WTC11 (cell line): ENCODE results near the gene ARSB. TPM values are rescaled to one million over a fixed set of nuclear protein-coding genes. Genes with fewer than 3 reads are reported as not detected.

Experiments
- ATAC-seq: fragments of 200-7000 bp; cut with Tn5 transposase; 2 replicates; pipeline ENCODE4 v1.10.0; 2021; ENCODE audit warnings: mild to moderate bottlenecking, moderate library complexity
- CTCF ChIA-PET: fragments of 300-600 bp; sonication (Branson Sonifier 250); formaldehyde crosslinking; loops from one replicate; lab custom pipeline; 2021; ENCODE audit warnings: antibody characterized with exemption; lab: Charles Lee
- POLR2A ChIA-PET: fragments of 350-600 bp; sonication (Branson Sonifier 250); formaldehyde crosslinking; loops from one replicate; lab custom pipeline; 2021; ENCODE audit warnings: antibody characterized with exemption; lab: Charles Lee
- DNase-seq: peaks from one replicate; pipeline ENCODE4 v3.0.0; 2021; ENCODE audit warnings: low spot score
- H3K27ac Mint-ChIP-seq: 2 replicates; pipeline ENCODE4 v1.8.0; 2021; ENCODE audit warnings: mixed read lengths
- H3K27me3 Mint-ChIP-seq: 2 replicates; pipeline ENCODE4 v1.8.0; 2021; ENCODE audit warnings: low read depth, mild to moderate bottlenecking, moderate library complexity, mixed read lengths
- H3K36me3 Mint-ChIP-seq: 2 replicates; pipeline ENCODE4 v1.8.0; 2021; ENCODE audit warnings: mixed read lengths
- H3K4me1 Mint-ChIP-seq: 2 replicates; pipeline ENCODE4 v1.8.0; 2022; ENCODE audit warnings: mixed read lengths
- H3K4me3 Mint-ChIP-seq: 2 replicates; pipeline ENCODE4 v1.8.0; 2021; ENCODE audit warnings: mild to moderate bottlenecking, moderate library complexity, mixed read lengths
- H3K9me3 Mint-ChIP-seq: 2 replicates; pipeline ENCODE4 v1.8.0; 2021; ENCODE audit warnings: mixed read lengths
- ATF1 ChIP-seq: sonication (generic); formaldehyde crosslinking; IDR thresholded peaks from 2 replicates; pipeline ENCODE4 v1.8.1; 2023; ENCODE audit warnings: mild to moderate bottlenecking, moderate library complexity, missing genetic modification reagents
- CREB1 ChIP-seq: sonication (generic); formaldehyde crosslinking; IDR thresholded peaks from 2 replicates; pipeline ENCODE4 v1.8.0; 2023; ENCODE audit warnings: mild to moderate bottlenecking, missing genetic modification reagents
- CREM ChIP-seq: sonication (generic); formaldehyde crosslinking; IDR thresholded peaks from 2 replicates; pipeline ENCODE4 v1.8.1; 2022; ENCODE audit warnings: mild to moderate bottlenecking, missing genetic modification reagents, moderate library complexity
- ETV6 ChIP-seq: sonication (generic); formaldehyde crosslinking; IDR thresholded peaks from 2 replicates; pipeline ENCODE4 v1.8.1; 2022; ENCODE audit warnings: mild to moderate bottlenecking, missing genetic modification reagents
- FOXJ3 ChIP-seq: sonication (generic); formaldehyde crosslinking; IDR thresholded peaks from 2 replicates; pipeline ENCODE4 v1.9.0; 2021; ENCODE audit warnings: missing genetic modification reagents, mild to moderate bottlenecking, borderline replicate concordance
- FOXP4 ChIP-seq: sonication (generic); formaldehyde crosslinking; IDR thresholded peaks from 2 replicates; pipeline ENCODE4 v1.8.0; 2022; ENCODE audit warnings: mild to moderate bottlenecking, missing genetic modification reagents
- GTF2I ChIP-seq: fragments of 250-450 bp; sonication (Bioruptor Pico); conservative IDR thresholded peaks from 2 replicates; pipeline ENCODE4 v1.4.0; 2021; ENCODE audit warnings: mild to moderate bottlenecking
- IRF2 ChIP-seq: sonication (generic); formaldehyde crosslinking; IDR thresholded peaks from 2 replicates; pipeline ENCODE4 v1.8.0; 2022; ENCODE audit warnings: low read depth, missing genetic modification reagents, borderline replicate concordance
- NFE2L1 ChIP-seq: sonication (generic); formaldehyde crosslinking; IDR thresholded peaks from 2 replicates; pipeline ENCODE4 v1.8.1; 2023; ENCODE audit warnings: missing genetic modification reagents
- PRRX2 ChIP-seq: fragments of 250-450 bp; sonication (Bioruptor Pico); IDR thresholded peaks from 2 replicates; pipeline ENCODE4 v1.8.0; 2021; ENCODE audit warnings: mild to moderate bottlenecking
- RORB ChIP-seq: fragments of 250-450 bp; sonication (Bioruptor Pico); IDR thresholded peaks from 2 replicates; pipeline ENCODE4 v1.9.0; 2021; ENCODE audit warnings: mild to moderate bottlenecking
- SMAD3 ChIP-seq: sonication (generic); formaldehyde crosslinking; IDR thresholded peaks from 2 replicates; pipeline ENCODE4 v1.8.0; 2022; ENCODE audit warnings: missing genetic modification reagents, mild to moderate bottlenecking, borderline replicate concordance
- SMAD4 ChIP-seq: sonication (generic); formaldehyde crosslinking; IDR thresholded peaks from 2 replicates; pipeline ENCODE4 v1.8.0; 2022; ENCODE audit warnings: mild to moderate bottlenecking, missing genetic modification reagents
- ZNF232 ChIP-seq: sonication (generic); formaldehyde crosslinking; IDR thresholded peaks from 2 replicates; pipeline ENCODE4 v1.8.0; 2022; ENCODE audit warnings: mild to moderate bottlenecking, missing genetic modification reagents
- ZNF317 ChIP-seq: sonication (generic); formaldehyde crosslinking; IDR thresholded peaks from 2 replicates; pipeline ENCODE4 v1.8.1; 2023; ENCODE audit warnings: low read depth, mild to moderate bottlenecking, moderate library complexity, missing genetic modification reagents, borderline replicate concordance
- ZNF423 ChIP-seq: fragments of 250-450 bp; sonication (Bioruptor Pico); IDR thresholded peaks from 2 replicates; pipeline ENCODE4 v2.1.2; 2022; ENCODE audit warnings: mild to moderate bottlenecking, moderate library complexity
- total RNA-seq: library from RNA; stranded (reverse); gene quantifications from 3 replicates; pipeline ENCODE4 v1.2.3, GENCODE V29; 2021
- TF ChIP-seq, protein P1 (sequence below): fragments of 250-450 bp; sonication (Bioruptor Pico); IDR thresholded peaks from 2 replicates; pipeline ENCODE4 v2.1.2; 2022; ENCODE audit warnings: mild to moderate bottlenecking, moderate library complexity
- TF ChIP-seq, protein P2 (sequence below): fragments of 250-450 bp; sonication (Bioruptor Pico); IDR thresholded peaks from 2 replicates; pipeline ENCODE4 v1.9.0; 2021; ENCODE audit warnings: moderate library complexity, mild to moderate bottlenecking, inconsistent platforms, borderline replicate concordance
- TF ChIP-seq, protein P3 (sequence below): sonication (generic); formaldehyde crosslinking; IDR thresholded peaks from 2 replicates; pipeline ENCODE4 v1.8.1; 2022; ENCODE audit warnings: mild to moderate bottlenecking, missing genetic modification reagents, moderate library complexity, borderline replicate concordance
- TF ChIP-seq, protein P4 (sequence below): fragments of 250-450 bp; sonication (Bioruptor Pico); IDR thresholded peaks from 2 replicates; pipeline ENCODE4 v1.9.0; 2021; ENCODE audit warnings: mild to moderate bottlenecking
- TF ChIP-seq, protein P5 (sequence below): sonication (generic); formaldehyde crosslinking; IDR thresholded peaks from 2 replicates; pipeline ENCODE4 v1.8.1; 2022; ENCODE audit warnings: mild to moderate bottlenecking, moderate library complexity, missing genetic modification reagents
- TF ChIP-seq, protein P6 (sequence below): sonication (generic); formaldehyde crosslinking; IDR thresholded peaks from 2 replicates; pipeline ENCODE4 v1.8.1; 2023; ENCODE audit warnings: mild to moderate bottlenecking, missing genetic modification reagents
- TF ChIP-seq, protein P7 (sequence below): sonication (generic); formaldehyde crosslinking; IDR thresholded peaks from 2 replicates; pipeline ENCODE4 v1.8.0; 2023; ENCODE audit warnings: mild to moderate bottlenecking, missing genetic modification reagents

Gene ARSB
- total RNA-seq, 1 experiment from 2014 or later = 9.7 TPM

- TF ChIP-seq, protein P1, sequence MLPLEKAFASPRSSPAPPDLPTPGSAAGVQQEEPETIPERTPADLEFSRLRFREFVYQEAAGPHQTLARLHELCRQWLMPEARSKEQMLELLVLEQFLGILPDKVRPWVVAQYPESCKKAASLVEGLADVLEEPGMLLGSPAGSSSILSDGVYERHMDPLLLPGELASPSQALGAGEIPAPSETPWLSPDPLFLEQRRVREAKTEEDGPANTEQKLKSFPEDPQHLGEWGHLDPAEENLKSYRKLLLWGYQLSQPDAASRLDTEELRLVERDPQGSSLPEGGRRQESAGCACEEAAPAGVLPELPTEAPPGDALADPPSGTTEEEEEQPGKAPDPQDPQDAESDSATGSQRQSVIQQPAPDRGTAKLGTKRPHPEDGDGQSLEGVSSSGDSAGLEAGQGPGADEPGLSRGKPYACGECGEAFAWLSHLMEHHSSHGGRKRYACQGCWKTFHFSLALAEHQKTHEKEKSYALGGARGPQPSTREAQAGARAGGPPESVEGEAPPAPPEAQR (CRISPR knock-in tag) = no peak
- TF ChIP-seq, protein P2, sequence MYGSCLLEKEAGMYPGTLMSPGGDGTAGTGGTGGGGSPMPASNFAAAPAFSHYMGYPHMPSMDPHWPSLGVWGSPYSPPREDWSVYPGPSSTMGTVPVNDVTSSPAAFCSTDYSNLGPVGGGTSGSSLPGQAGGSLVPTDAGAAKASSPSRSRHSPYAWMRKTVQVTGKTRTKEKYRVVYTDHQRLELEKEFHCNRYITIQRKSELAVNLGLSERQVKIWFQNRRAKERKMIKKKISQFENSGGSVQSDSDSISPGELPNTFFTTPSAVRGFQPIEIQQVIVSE = no peak
- TF ChIP-seq, protein P3, sequence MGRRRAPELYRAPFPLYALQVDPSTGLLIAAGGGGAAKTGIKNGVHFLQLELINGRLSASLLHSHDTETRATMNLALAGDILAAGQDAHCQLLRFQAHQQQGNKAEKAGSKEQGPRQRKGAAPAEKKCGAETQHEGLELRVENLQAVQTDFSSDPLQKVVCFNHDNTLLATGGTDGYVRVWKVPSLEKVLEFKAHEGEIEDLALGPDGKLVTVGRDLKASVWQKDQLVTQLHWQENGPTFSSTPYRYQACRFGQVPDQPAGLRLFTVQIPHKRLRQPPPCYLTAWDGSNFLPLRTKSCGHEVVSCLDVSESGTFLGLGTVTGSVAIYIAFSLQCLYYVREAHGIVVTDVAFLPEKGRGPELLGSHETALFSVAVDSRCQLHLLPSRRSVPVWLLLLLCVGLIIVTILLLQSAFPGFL (CRISPR knock-in tag) = no peak
- no peak for TF ChIP-seq ZNF423
- TF ChIP-seq IRF2 (CRISPR knock-in tag) = no peak
- no peak for TF ChIP-seq FOXP4 (CRISPR knock-in tag)
- TF ChIP-seq PRRX2 (CRISPR knock-in tag) = no peak
- no peak for TF ChIP-seq ETV6 (CRISPR knock-in tag)
- no peak for TF ChIP-seq SMAD4 (CRISPR knock-in tag)
- TF ChIP-seq, protein P4, sequence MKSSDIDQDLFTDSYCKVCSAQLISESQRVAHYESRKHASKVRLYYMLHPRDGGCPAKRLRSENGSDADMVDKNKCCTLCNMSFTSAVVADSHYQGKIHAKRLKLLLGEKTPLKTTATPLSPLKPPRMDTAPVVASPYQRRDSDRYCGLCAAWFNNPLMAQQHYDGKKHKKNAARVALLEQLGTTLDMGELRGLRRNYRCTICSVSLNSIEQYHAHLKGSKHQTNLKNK (CRISPR knock-in tag) = no peak
- no peak for TF ChIP-seq CREM
- no peak for TF ChIP-seq SMAD3 (CRISPR knock-in tag)
- no peak for TF ChIP-seq GTF2I
- TF ChIP-seq CREB1 (CRISPR knock-in tag) = no peak
- Mint-ChIP-seq H3K4me3 (no peak overlapping the region), H3K36me3 (peaks cover 14% of the 10 kb centered on the region), H3K9me3 (peaks cover 12% of the 10 kb centered on the region), H3K27ac (no peak overlapping the region), H3K4me1 (no peaks in the 10 kb centered on the region), H3K27me3 (no peaks in the 10 kb centered on the region)
- no peak for DNase-seq
- no peak for ATAC-seq
- CTCF ChIA-PET = interaction anchor here (0.8 to 1.7 kb wide), 2 partner anchors 16 to 43 kb away, joined by 3 to 4 read pairs; no protein-coding TSS in a partner anchor
- POLR2A ChIA-PET = no interaction called here
These were observed 181.8 kb downstream of the ARSB start for GRCh38 chr5:78803353-78803752.

DNA sequence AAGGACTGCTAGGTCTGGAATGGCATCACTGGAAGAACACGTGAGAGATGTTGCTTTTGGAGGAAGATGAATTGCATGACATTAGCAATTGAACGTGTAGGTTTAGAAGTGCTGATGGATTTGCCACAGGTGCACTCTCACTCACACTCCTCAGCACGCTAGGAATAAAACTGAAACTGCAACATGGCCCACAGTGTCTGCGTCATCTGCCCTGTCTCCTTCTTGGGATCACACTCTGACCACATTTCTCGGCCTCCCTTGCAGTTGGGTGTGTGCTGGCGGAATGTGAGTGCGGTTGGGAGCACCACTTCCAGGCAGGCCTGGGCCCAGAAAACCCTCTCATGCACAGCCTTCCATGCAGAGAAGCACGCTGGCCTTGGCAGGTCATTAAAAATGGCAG, 183.7 kb downstream of the ARSB start:
- Mint-ChIP-seq H3K27ac (no peak overlapping the region), H3K4me1 (no peaks in the 10 kb centered on the region), H3K27me3 (no peaks in the 10 kb centered on the region), H3K36me3 (peaks cover 14% of the 10 kb centered on the region), H3K9me3 (peaks cover 17% of the 10 kb centered on the region), H3K4me3 (no peak overlapping the region)
- POLR2A ChIA-PET = no interaction called here
- ATAC-seq = no peak
- CTCF ChIA-PET = no interaction called here
- DNase-seq = no peak
- TF ChIP-seq RORB (CRISPR knock-in tag) (no peak), FOXJ3 (CRISPR knock-in tag) (no peak), GTF2I (no peak), ETV6 (CRISPR knock-in tag) (no peak), ZNF232 (CRISPR knock-in tag) (no peak), ATF1 (CRISPR knock-in tag) (no peak), ZNF317 (no peak), NFE2L1 (no peak)
- TF ChIP-seq, protein P5, sequence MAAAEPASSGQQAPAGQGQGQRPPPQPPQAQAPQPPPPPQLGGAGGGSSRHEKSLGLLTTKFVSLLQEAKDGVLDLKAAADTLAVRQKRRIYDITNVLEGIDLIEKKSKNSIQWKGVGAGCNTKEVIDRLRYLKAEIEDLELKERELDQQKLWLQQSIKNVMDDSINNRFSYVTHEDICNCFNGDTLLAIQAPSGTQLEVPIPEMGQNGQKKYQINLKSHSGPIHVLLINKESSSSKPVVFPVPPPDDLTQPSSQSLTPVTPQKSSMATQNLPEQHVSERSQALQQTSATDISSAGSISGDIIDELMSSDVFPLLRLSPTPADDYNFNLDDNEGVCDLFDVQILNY = no peak
- TF ChIP-seq, protein P6, sequence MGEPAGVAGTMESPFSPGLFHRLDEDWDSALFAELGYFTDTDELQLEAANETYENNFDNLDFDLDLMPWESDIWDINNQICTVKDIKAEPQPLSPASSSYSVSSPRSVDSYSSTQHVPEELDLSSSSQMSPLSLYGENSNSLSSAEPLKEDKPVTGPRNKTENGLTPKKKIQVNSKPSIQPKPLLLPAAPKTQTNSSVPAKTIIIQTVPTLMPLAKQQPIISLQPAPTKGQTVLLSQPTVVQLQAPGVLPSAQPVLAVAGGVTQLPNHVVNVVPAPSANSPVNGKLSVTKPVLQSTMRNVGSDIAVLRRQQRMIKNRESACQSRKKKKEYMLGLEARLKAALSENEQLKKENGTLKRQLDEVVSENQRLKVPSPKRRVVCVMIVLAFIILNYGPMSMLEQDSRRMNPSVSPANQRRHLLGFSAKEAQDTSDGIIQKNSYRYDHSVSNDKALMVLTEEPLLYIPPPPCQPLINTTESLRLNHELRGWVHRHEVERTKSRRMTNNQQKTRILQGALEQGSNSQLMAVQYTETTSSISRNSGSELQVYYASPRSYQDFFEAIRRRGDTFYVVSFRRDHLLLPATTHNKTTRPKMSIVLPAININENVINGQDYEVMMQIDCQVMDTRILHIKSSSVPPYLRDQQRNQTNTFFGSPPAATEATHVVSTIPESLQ (CRISPR knock-in tag) = no peak
- TF ChIP-seq, protein P3 (CRISPR knock-in tag) = no peak
- TF ChIP-seq, protein P7, sequence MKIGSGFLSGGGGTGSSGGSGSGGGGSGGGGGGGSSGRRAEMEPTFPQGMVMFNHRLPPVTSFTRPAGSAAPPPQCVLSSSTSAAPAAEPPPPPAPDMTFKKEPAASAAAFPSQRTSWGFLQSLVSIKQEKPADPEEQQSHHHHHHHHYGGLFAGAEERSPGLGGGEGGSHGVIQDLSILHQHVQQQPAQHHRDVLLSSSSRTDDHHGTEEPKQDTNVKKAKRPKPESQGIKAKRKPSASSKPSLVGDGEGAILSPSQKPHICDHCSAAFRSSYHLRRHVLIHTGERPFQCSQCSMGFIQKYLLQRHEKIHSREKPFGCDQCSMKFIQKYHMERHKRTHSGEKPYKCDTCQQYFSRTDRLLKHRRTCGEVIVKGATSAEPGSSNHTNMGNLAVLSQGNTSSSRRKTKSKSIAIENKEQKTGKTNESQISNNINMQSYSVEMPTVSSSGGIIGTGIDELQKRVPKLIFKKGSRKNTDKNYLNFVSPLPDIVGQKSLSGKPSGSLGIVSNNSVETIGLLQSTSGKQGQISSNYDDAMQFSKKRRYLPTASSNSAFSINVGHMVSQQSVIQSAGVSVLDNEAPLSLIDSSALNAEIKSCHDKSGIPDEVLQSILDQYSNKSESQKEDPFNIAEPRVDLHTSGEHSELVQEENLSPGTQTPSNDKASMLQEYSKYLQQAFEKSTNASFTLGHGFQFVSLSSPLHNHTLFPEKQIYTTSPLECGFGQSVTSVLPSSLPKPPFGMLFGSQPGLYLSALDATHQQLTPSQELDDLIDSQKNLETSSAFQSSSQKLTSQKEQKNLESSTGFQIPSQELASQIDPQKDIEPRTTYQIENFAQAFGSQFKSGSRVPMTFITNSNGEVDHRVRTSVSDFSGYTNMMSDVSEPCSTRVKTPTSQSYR (CRISPR knock-in tag) = no peak
